SK-N-MC (cell line): ENCODE data around the gene CDC27.

Source experiments
- EZH2 ChIP-seq: fragments of 200-600 bp; sonication (generic); IDR thresholded peaks from one replicate; pipeline ENCODE4 v1.6.1; 2017; ENCODE audit warnings: antibody characterized with exemption
- FOXP2 ChIP-seq: optimal IDR thresholded peaks from 2 replicates; pipeline ENCODE3; 2011; ENCODE audit warnings: mild to moderate bottlenecking, moderate library complexity; ENCODE audit not compliant: insufficient read depth; ENCODE audit errors: extremely low read length, control extremely low read depth
- POLR2AphosphoS5 ChIP-seq: IDR thresholded peaks from 2 replicates; pipeline ENCODE4 v1.6.1; 2012; ENCODE audit warnings: mild to moderate bottlenecking, low read depth, low read length, borderline replicate concordance

DNA sequence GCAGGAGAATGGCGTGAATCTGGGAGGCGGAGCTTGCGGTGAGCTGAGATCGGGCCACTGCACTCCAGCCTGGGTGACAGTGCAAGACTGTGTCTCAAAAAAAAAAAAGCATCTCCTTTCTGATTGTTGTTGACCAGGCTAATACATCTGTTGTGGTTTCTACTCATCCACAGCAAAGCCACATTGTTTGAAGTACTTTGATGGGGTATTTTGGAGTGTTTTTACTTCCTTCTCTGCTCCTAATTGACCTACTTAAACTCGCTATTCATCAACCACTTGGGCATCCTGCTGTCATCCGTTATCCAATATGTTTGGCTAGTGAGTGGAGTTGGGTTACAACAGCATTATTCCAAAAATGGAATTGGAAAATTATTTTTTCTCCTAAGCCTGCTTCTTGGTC, 3.5 kb upstream of the CDC27 start:
- TF ChIP-seq EZH2 (no peak), POLR2AphosphoS5 (no peak), FOXP2 (no peak)
